GM12873 (cell line): ENCODE measurements around the gene RYR2.

Experiments
- CTCF ChIP-seq: IDR thresholded peaks from 2 replicates; pipeline ENCODE4 v1.5.1; 2012; ENCODE audit warnings: low read depth, mild to moderate bottlenecking, moderate library complexity, low read length, control low read depth; ENCODE audit not compliant: insufficient read depth; ENCODE audit errors: missing control alignments

The RYR2 gene

DNA sequence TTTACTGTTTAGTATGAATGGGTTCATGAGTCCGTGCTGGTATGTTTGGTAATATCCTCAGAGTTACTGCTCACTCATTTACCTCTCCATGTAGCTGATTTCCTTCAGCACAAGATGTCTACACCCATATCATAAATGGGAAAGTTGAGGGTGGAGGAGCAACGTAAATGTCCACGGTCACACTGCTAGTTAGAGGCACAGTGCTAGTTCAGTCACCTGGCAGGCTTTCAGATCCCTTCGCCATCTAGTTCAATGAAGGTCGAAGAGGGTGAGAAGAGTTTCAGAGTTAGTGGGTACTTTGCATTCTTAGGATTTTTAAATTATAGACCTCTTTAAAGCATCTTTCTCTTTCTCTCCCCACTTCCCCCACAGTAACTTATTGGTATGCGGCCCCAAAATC lies 630.0 kb downstream of the RYR2 start:
- no peak for TF ChIP-seq CTCF

- no peak for TF ChIP-seq CTCF
These were observed 630.8 kb downstream of the RYR2 start for GRCh38 chr1:237672748-237673147.

DNA sequence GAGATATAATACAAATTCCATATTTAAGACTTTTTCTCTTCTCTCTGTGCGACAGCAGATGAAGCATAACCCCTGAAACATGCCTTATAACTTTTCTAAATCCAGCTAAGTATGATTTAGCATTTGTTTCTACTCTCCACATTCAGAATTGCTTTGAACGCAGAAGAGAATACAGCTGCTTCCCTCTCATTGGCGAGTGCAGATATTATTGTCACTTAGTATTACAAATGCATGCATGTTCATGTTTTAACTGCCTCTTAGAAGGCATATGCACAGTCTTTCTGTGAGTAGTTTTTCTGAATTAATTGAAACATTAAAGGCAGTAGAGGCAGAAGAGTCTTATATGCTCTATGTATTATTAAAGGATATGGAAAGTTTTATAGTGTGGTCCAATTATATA lies 631.6 kb downstream of the RYR2 start:
- TF ChIP-seq CTCF: no peak

- no peak for TF ChIP-seq CTCF
These were observed 636.0 kb downstream of the RYR2 start for GRCh38 chr1:237677979-237678378.

GRCh38 chr1:237679687-237680086 lies 637.7 kb downstream of the RYR2 start:
- no peak for TF ChIP-seq CTCF

- TF ChIP-seq CTCF: no peak
These were observed 639.2 kb downstream of the RYR2 start for GRCh38 chr1:237681210-237681609.

GRCh38 chr1:237684236-237684635 lies 642.3 kb downstream of the RYR2 start:
- TF ChIP-seq CTCF: no peak

DNA sequence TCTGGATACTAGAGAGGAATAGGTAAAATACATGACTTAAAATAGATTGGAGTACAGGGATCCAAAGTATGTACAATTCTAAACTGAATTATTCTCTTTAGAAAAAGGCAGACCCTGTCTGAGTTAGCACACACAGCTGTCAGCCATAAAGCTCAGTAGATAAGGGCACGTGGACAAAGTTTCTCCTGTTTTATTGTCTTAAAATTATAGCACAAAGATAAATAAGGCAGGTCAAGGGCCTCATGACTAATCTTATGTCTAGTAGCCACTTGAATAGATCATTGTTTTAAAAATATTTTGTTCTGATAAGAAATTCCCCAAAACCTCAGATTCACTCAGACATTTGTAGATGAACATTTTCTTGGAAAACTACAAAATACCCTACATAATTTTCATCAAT lies 643.6 kb downstream of the RYR2 start:
- no peak for TF ChIP-seq CTCF
